Endothelial cell of umbilical vein (primary cell): ENCODE data around the gene SNX24. TPM values are rescaled to one million over a fixed set of nuclear protein-coding genes. Genes with fewer than 3 reads are reported as not detected.

Source experiments
- BruUV-seq: library from RNA; stranded (reverse); fragments of 400-500 nt; replicated peaks from 2 replicates; lab custom pipeline; 2021; lab: Mats Ljungman, UMichigan
- CTCF ChIA-PET: fragments of 300-600, 350-600 bp; sonication (Branson Sonifier 250); formaldehyde crosslinking; loops from one replicate; lab custom pipeline; 2021; ENCODE audit warnings: antibody characterized with exemption, inconsistent platforms; lab: Charles Lee
- POLR2A ChIA-PET: fragments of 300-600, 350-600 bp; sonication (Branson Sonifier 250); formaldehyde crosslinking; loops from one replicate; lab custom pipeline; 2021; ENCODE audit warnings: antibody characterized with exemption, inconsistent platforms; lab: Charles Lee
- DNase-seq: peaks from one replicate; pipeline ENCODE4 v3.0.0-alpha.2; 2011; ENCODE audit warnings: low read depth, low spot score
- FAIRE-seq: peaks from 2 replicates; lab custom pipeline; 2011; peaks lifted over from hg19 to GRCh38; lab: Jason Lieb, UNC
- H2AFZ ChIP-seq: 2 replicates; pipeline ENCODE4 v1.6.0; 2012; ENCODE audit warnings: low read depth, low read length, control low read depth, inconsistent platforms
- H3K27ac ChIP-seq: 2 replicates; pipeline ENCODE4 v1.5.1; 2011; ENCODE audit warnings: low read depth, mild to moderate bottlenecking, control low read depth, low read length, moderate library complexity; ENCODE audit not compliant: insufficient read depth
- H3K27me3 ChIP-seq, 2 experiments: 2 replicates each; pipeline versions ENCODE4 v1.6.0 to v1.6.1; 2011; ENCODE audit warnings: low read length in 2 of 2, mixed read lengths in 1 of 2; ENCODE audit not compliant: control insufficient read depth in 2 of 2, insufficient read depth in 2 of 2
- H3K36me3 ChIP-seq, 2 experiments: 2 replicates in 1 of 2; 3 replicates in 1 of 2; pipeline ENCODE4 v1.5.1; 2011; ENCODE audit warnings: low read length in 2 of 2, mild to moderate bottlenecking in 1 of 2, moderate library complexity in 1 of 2; ENCODE audit not compliant: control insufficient read depth in 2 of 2, insufficient read depth in 2 of 2; ENCODE audit errors: extremely low read depth in 1 of 2
- H3K4me1 ChIP-seq: 3 replicates; pipeline ENCODE4 v1.5.1; 2011; ENCODE audit warnings: mild to moderate bottlenecking, low read length; ENCODE audit not compliant: control insufficient read depth, insufficient read depth; ENCODE audit errors: extremely low read depth
- H3K4me2 ChIP-seq: 2 replicates; pipeline ENCODE4 v1.6.1; 2011; ENCODE audit warnings: low read length, control low read depth, mixed read lengths; ENCODE audit not compliant: insufficient read depth
- H3K4me3 ChIP-seq, 3 experiments: fragments of 200-600 bp in 1 of 3; sonication (generic), shearing (Covaris generic) in 1 of 3; replicated peaks in 1 of 3; 2 replicates each; pipeline ENCODE4 v1.5.1; 2011 to 2016; ENCODE audit warnings: control low read depth in 3 of 3, low read length in 3 of 3, mild to moderate bottlenecking in 2 of 3, inconsistent platforms in 1 of 3, low read depth in 1 of 3, moderate library complexity in 1 of 3; ENCODE audit not compliant: insufficient read depth in 1 of 3
- H3K79me2 ChIP-seq: 2 replicates; pipeline ENCODE4 v1.6.0; 2012; ENCODE audit warnings: low read length, inconsistent platforms; ENCODE audit not compliant: control insufficient read depth, insufficient read depth
- H3K9ac ChIP-seq: replicated peaks from 2 replicates; pipeline ENCODE3; 2011; ENCODE audit warnings: low read length, control low read depth; ENCODE audit not compliant: insufficient read depth; ENCODE audit errors: extremely low read depth
- H3K9me1 ChIP-seq: replicated peaks from 3 replicates; pipeline ENCODE4 v1.6.0; 2011; ENCODE audit warnings: mild to moderate bottlenecking, low read length; ENCODE audit not compliant: control insufficient read depth, insufficient read depth; ENCODE audit errors: extremely low read depth
- H3K9me3 ChIP-seq: replicated peaks from 2 replicates; pipeline ENCODE4 v1.5.1; 2012; ENCODE audit warnings: low read length, inconsistent platforms; ENCODE audit not compliant: control insufficient read depth, insufficient read depth
- H4K20me1 ChIP-seq: replicated peaks from 2 replicates; pipeline ENCODE3; 2011; ENCODE audit warnings: mild to moderate bottlenecking, low read length; ENCODE audit not compliant: control insufficient read depth, insufficient read depth; ENCODE audit errors: extremely low read depth
- CTCF ChIP-seq, 2 donors: IDR thresholded peaks; 1 replicate in 1 of 2; 2 replicates in 1 of 2; pipeline ENCODE4 v1.5.1; 2011; ENCODE audit warnings: low read length in 2 of 2, mild to moderate bottlenecking in 2 of 2, moderate library complexity in 2 of 2, control low read depth in 1 of 2, inconsistent platforms in 1 of 2, low read depth in 1 of 2; ENCODE audit not compliant: insufficient read depth in 1 of 2; ENCODE audit errors: extremely low read depth in 1 of 2
- EZH2 ChIP-seq: IDR thresholded peaks from 2 replicates; pipeline ENCODE4 v1.6.1; 2012; ENCODE audit warnings: borderline replicate concordance, low read depth, mild to moderate bottlenecking, moderate library complexity, low read length, inconsistent platforms; ENCODE audit not compliant: severe bottlenecking
- FOS ChIP-seq: IDR thresholded peaks from 2 replicates; pipeline ENCODE4 v1.6.1; 2011; ENCODE audit warnings: mild to moderate bottlenecking, low read length, moderate library complexity, borderline replicate concordance; ENCODE audit not compliant: insufficient read depth
- GATA2 ChIP-seq: IDR thresholded peaks from 2 replicates; pipeline ENCODE4 v1.7.0; 2011; ENCODE audit warnings: low read depth, mild to moderate bottlenecking, moderate library complexity, mixed read lengths, low read length; ENCODE audit not compliant: insufficient read length, insufficient read depth
- JUN ChIP-seq: IDR thresholded peaks from 2 replicates; pipeline ENCODE4 v1.6.1; 2011; ENCODE audit warnings: borderline replicate concordance, low read depth; ENCODE audit not compliant: insufficient read length, insufficient read depth
- MYC ChIP-seq: IDR thresholded peaks from one replicate; pipeline ENCODE4 v1.6.1; 2011; ENCODE audit warnings: mild to moderate bottlenecking, low read depth, low read length
- POLR2A ChIP-seq: IDR thresholded peaks from 2 replicates; pipeline ENCODE4 v1.6.1; 2012; ENCODE audit warnings: low read depth, mild to moderate bottlenecking, control low read depth, low read length
- POLR2AphosphoS5 ChIP-seq: IDR thresholded peaks from 2 replicates; pipeline ENCODE4 v1.6.1; 2012; ENCODE audit warnings: low read depth, mild to moderate bottlenecking, control low read depth, low read length, moderate library complexity; ENCODE audit not compliant: insufficient read depth
- dilution Hi-C: fragments of 300-500 bp; cut with MboI; formaldehyde crosslinking; loops from one replicate; pipeline ENCODE4 v1.15.0; 2019; ENCODE audit warnings: low sequenced_read_pairs; ENCODE audit not compliant: extremely low pct_ligation_motif_present
- intact Hi-C: fragments of 100-400 bp; cut with micrococcal nuclease; formaldehyde crosslinking; loops from one replicate; pipeline ENCODE4 v1.10.0; 2022
- polyA plus RNA-seq, 4 experiments: library from polyadenylated mRNA; depleted of rRNA in 3 of 4; stranded (reverse) in 3 of 4; unstranded in 1 of 4; fragments of >200 nt; gene quantifications; 2 replicates each; pipeline versions ENCODE4 v1.2.1 to v1.2.3, GENCODE V29; 2011 to 2012; ENCODE audit warnings: missing spikeins in 1 of 4
- total RNA-seq: library from RNA; stranded (reverse); gene quantifications from 2 replicates; pipeline ENCODE4 v1.2.3, GENCODE V29; 2021
- TF ChIP-seq, protein P1 (sequence below): IDR thresholded peaks from 2 replicates; pipeline ENCODE4 v1.6.1; 2011; ENCODE audit not compliant: insufficient read depth, insufficient read length

The SNX24 gene
- total and polyA plus RNA-seq, 2 donors (not counting 3 experiments of a cell fraction or from before 2014, with no cell fraction given): 2.9 to 14.9 TPM

- no peak for TF ChIP-seq CTCF (IDR thresholded peaks at IDR 0.05; ENCODE audit: extremely low read depth in 1 of 2, insufficient read depth in 1 of 2, low read depth in 1 of 2, low read length in 2 of 2)
- TF ChIP-seq GATA2: no peak
- no peak for TF ChIP-seq FOS
- TF ChIP-seq, protein P1, sequence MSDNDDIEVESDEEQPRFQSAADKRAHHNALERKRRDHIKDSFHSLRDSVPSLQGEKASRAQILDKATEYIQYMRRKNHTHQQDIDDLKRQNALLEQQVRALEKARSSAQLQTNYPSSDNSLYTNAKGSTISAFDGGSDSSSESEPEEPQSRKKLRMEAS: no peak
- no peak for TF ChIP-seq EZH2
- no peak for TF ChIP-seq POLR2A
- no peak for TF ChIP-seq JUN
- TF ChIP-seq POLR2AphosphoS5: no peak
- no peak for TF ChIP-seq MYC
- no peak for DNase-seq
- H3K4me2 ChIP-seq: no peak overlapping the region
- BruUV-seq: no TSS peak
- CTCF ChIA-PET: no interaction called here
- no peaks in the 10 kb centered on the region for H3K9me3 ChIP-seq
- intact Hi-C loops: no loop called here
- POLR2A ChIA-PET: no interaction called here
- no peaks in the 10 kb centered on the region for H3K27me3 ChIP-seq
- H3K79me2 ChIP-seq: no peaks in the 10 kb centered on the region
- FAIRE-seq: no peak
- H3K4me1 ChIP-seq: no peaks in the 10 kb centered on the region
- no peak overlapping the region for H3K4me3 ChIP-seq
- no peak overlapping the region for H3K27ac ChIP-seq
- no peak overlapping the region for H3K9ac ChIP-seq
- H3K36me3 ChIP-seq: no peaks in the 10 kb centered on the region
- no peak overlapping the region for H2AFZ ChIP-seq
- dilution Hi-C loops: no loop called here
- H4K20me1 ChIP-seq: no peaks in the 10 kb centered on the region
- H3K9me1 ChIP-seq: no peaks in the 10 kb centered on the region
Measured at GRCh38 chr5:123012321-123012720, 166.9 kb downstream of the SNX24 start.
